ENCODE results near the gene ATP11A.
"Not testable (repeated sequence)": the region's sequence is repeated elsewhere in the genome, so short reads cannot be mapped to it uniquely, and the experiment has no call there.

The ATP11A gene

DNA sequence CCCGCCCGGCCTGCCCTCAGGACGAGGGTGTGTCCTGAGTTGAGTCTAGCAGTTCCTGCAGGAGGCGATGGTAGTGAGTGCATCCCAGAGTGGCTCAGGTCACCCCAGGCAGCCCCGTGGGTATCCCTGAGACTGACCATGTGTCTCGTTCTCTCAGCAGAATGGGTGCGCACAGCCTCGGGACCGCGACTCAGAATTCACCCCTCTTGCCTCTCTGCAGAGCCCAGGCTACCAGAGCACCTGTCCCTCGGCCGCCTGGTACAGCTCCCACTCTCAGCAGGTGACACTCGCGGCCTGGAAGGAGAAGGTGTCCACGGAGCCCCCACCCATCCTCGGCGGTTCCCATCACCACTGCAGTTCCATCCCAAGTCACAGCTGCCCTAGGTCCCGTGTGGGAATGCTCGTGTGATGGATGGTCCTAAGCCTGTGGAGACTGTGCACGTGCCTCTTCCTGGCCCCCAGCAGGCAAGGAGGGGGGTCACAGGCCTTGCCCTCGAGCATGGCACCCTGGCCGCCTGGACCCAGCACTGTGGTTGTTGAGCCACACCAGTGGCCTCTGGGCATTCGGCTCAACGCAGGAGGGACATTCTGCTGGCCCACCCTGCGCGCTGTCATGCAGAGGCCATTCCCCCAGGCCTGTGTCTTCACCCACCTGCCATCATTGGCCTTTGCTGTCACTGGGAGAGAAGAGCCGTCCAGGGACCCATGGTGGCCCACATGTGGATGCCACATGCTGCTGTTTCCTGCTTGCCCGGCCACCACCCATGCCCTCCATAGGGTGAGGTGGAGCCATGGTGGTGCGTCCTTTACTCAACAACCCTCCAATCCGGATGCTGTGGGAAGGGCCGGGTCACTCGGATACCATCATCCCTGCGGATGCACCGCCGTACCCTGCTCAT lies 192.1 kb downstream of the ATP11A start:
- H3K27ac ChIP-seq (ENCODE audit: low read length) = no peak overlapping the region
- peaks cover 6% of the 10 kb centered on the region for H3K4me1 ChIP-seq (ENCODE audit: control insufficient read depth, low read depth, low read length)
- peaks cover 13% of the 10 kb centered on the region for H3K36me3 ChIP-seq (ENCODE audit: control insufficient read depth, low read depth, low read length)
- H3K4me3 ChIP-seq (ENCODE audit: low read length) = no peak overlapping the region
- H3K9ac ChIP-seq (ENCODE audit: low read length) = no peak overlapping the region
- no peaks in the 10 kb centered on the region for H3K9me3 ChIP-seq (ENCODE audit: control insufficient read depth, low read depth, low read length)
- H3K27me3 ChIP-seq (ENCODE audit: control insufficient read depth, insufficient read depth, low read length) = no peaks in the 10 kb centered on the region

GRCh38 chr13:112882555-112883024 lies 192.8 kb downstream of the ATP11A start:
- H3K9ac ChIP-seq (ENCODE audit: low read length) = no peak overlapping the region
- H3K36me3 ChIP-seq (ENCODE audit: control insufficient read depth, low read depth, low read length) = peaks cover 13% of the 10 kb centered on the region
- H3K4me3 ChIP-seq (ENCODE audit: low read length) = no peak overlapping the region
- H3K27ac ChIP-seq (ENCODE audit: low read length) = no peak overlapping the region
- H3K4me1 ChIP-seq (ENCODE audit: control insufficient read depth, low read depth, low read length) = peaks cover 6% of the 10 kb centered on the region
- no peaks in the 10 kb centered on the region for H3K27me3 ChIP-seq (ENCODE audit: control insufficient read depth, insufficient read depth, low read length)
- no peaks in the 10 kb centered on the region for H3K9me3 ChIP-seq (ENCODE audit: control insufficient read depth, low read depth, low read length)

DNA sequence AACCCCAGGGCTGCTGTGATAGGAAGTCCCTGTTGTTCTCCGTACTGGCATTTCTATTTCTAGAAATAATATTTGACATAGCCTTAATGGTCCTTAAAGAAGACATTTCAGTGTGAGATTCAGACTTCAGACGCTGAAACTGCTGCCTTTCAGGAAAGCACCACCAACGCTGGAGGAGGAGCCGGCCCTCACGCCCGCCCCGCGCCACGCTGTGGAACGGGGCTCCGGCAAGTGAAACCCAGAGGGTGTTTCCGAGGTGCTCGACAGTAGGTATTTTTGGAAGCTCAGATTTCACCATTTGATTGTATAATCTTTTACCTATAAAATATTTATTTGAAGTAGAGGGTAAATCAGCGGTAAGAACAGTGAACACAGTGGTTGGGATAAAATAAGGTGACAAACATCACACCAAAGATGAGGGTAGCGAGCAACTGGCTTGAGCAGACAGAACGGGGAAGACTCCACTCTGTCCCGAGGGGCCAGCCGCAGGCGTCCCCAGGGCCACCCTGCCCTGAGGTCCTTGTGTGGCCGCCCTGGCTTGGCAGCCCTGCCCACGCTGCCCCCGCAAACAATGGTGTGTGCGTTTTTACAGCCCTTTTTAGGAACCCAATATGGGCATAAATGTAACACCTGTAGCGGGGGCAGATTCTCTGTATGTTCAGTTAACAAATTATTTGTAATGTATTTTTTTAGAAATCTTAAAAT lies 193.6 kb downstream of the ATP11A start:
- Histone ChIP-seq H3K27ac (ENCODE audit: low read length) (no peak overlapping the region), H3K36me3 (ENCODE audit: control insufficient read depth, low read depth, low read length) (peaks cover 9% of the 10 kb centered on the region)

GRCh38 chr13:112884700-112885099 lies 194.9 kb downstream of the ATP11A start:
- H3K9ac ChIP-seq (ENCODE audit: low read length); H3K27ac ChIP-seq (ENCODE audit: low read length); H3K36me3 ChIP-seq (ENCODE audit: control insufficient read depth, low read depth, low read length); H3K9me3 ChIP-seq (ENCODE audit: control insufficient read depth, low read depth, low read length); H3K4me1 ChIP-seq (ENCODE audit: control insufficient read depth, low read depth, low read length); H3K27me3 ChIP-seq (ENCODE audit: control insufficient read depth, insufficient read depth, low read length); H3K4me3 ChIP-seq (ENCODE audit: low read length): not testable (repeated sequence)

More for the DNA sequence above, 193.6 kb downstream of the ATP11A start:
- peaks cover 6% of the 10 kb centered on the region for H3K4me1 ChIP-seq (ENCODE audit: control insufficient read depth, low read depth, low read length)
- no peak overlapping the region for H3K9ac ChIP-seq (ENCODE audit: low read length)
- H3K9me3 ChIP-seq (ENCODE audit: control insufficient read depth, low read depth, low read length) = no peaks in the 10 kb centered on the region
- H3K27me3 ChIP-seq (ENCODE audit: control insufficient read depth, insufficient read depth, low read length) = no peaks in the 10 kb centered on the region
- no peak overlapping the region for H3K4me3 ChIP-seq (ENCODE audit: low read length)

- peaks cover 4% of the 10 kb centered on the region for H3K36me3 ChIP-seq (ENCODE audit: control insufficient read depth, low read depth, low read length)
- no peak overlapping the region for H3K27ac ChIP-seq (ENCODE audit: low read length)
- H3K9ac ChIP-seq (ENCODE audit: low read length) = no peak overlapping the region
- H3K4me3 ChIP-seq (ENCODE audit: low read length) = no peak overlapping the region
- peaks cover 13% of the 10 kb centered on the region for H3K27me3 ChIP-seq (ENCODE audit: control insufficient read depth, insufficient read depth, low read length)
- H3K9me3 ChIP-seq (ENCODE audit: control insufficient read depth, low read depth, low read length) = no peaks in the 10 kb centered on the region
- H3K4me1 ChIP-seq (ENCODE audit: control insufficient read depth, low read depth, low read length) = peaks cover 6% of the 10 kb centered on the region
Measured at GRCh38 chr13:112885242-112885781, 195.5 kb downstream of the ATP11A start.

- Histone ChIP-seq H3K4me1 (ENCODE audit: control insufficient read depth, low read depth, low read length) (peaks cover 10% of the 10 kb centered on the region), H3K36me3 (ENCODE audit: control insufficient read depth, low read depth, low read length) (peaks cover 1% of the 10 kb centered on the region), H3K9ac (ENCODE audit: low read length) (no peak overlapping the region), H3K9me3 (ENCODE audit: control insufficient read depth, low read depth, low read length) (no peaks in the 10 kb centered on the region), H3K4me3 (ENCODE audit: low read length) (peak overlapping the region; percentile 39), H3K27me3 (ENCODE audit: control insufficient read depth, insufficient read depth, low read length) (peaks cover 18% of the 10 kb centered on the region), H3K27ac (ENCODE audit: low read length) (no peak overlapping the region)
Measured at GRCh38 chr13:112885782-112886268, 196.0 kb downstream of the ATP11A start.

- H3K27ac ChIP-seq (ENCODE audit: low read length) = no peak overlapping the region
- H3K4me3 ChIP-seq (ENCODE audit: low read length) = no peak overlapping the region
- peaks cover 32% of the 10 kb centered on the region for H3K27me3 ChIP-seq (ENCODE audit: control insufficient read depth, insufficient read depth, low read length)
- H3K36me3 ChIP-seq (ENCODE audit: control insufficient read depth, low read depth, low read length) = no peaks in the 10 kb centered on the region
- no peaks in the 10 kb centered on the region for H3K9me3 ChIP-seq (ENCODE audit: control insufficient read depth, low read depth, low read length)
- peaks cover 23% of the 10 kb centered on the region for H3K4me1 ChIP-seq (ENCODE audit: control insufficient read depth, low read depth, low read length)
- H3K9ac ChIP-seq (ENCODE audit: low read length) = no peak overlapping the region
Measured at GRCh38 chr13:112887151-112887550, 197.3 kb downstream of the ATP11A start.

DNA sequence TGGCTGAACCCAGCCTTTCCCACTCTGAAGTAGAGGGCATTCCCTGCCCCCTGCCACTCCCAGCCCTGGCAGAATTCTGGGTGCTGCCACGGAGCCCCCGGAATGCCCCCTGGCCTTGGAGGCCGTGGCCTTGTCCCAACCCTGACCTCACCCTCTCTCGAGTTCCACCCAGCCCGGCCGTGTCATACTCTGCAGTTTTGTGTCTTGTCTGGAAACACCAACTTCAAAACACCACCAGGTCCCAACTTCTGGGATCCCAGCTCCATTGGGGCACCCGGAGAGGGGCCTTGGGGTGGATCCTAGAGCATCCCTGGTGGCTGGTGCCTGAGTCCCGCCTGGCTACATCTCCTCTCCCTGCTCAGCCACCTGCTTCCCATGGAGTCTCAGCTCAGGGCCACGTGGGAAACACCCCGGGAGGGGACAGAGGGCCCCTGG lies 197.7 kb downstream of the ATP11A start:
- no peak overlapping the region for H3K4me3 ChIP-seq (ENCODE audit: low read length)
- H3K4me1 ChIP-seq (ENCODE audit: control insufficient read depth, low read depth, low read length) = peaks cover 27% of the 10 kb centered on the region
- H3K36me3 ChIP-seq (ENCODE audit: control insufficient read depth, low read depth, low read length) = no peaks in the 10 kb centered on the region
- H3K9me3 ChIP-seq (ENCODE audit: control insufficient read depth, low read depth, low read length) = no peaks in the 10 kb centered on the region
- H3K27ac ChIP-seq (ENCODE audit: low read length) = no peak overlapping the region
- no peak overlapping the region for H3K9ac ChIP-seq (ENCODE audit: low read length)
- H3K27me3 ChIP-seq (ENCODE audit: control insufficient read depth, insufficient read depth, low read length) = peaks cover 36% of the 10 kb centered on the region

DNA sequence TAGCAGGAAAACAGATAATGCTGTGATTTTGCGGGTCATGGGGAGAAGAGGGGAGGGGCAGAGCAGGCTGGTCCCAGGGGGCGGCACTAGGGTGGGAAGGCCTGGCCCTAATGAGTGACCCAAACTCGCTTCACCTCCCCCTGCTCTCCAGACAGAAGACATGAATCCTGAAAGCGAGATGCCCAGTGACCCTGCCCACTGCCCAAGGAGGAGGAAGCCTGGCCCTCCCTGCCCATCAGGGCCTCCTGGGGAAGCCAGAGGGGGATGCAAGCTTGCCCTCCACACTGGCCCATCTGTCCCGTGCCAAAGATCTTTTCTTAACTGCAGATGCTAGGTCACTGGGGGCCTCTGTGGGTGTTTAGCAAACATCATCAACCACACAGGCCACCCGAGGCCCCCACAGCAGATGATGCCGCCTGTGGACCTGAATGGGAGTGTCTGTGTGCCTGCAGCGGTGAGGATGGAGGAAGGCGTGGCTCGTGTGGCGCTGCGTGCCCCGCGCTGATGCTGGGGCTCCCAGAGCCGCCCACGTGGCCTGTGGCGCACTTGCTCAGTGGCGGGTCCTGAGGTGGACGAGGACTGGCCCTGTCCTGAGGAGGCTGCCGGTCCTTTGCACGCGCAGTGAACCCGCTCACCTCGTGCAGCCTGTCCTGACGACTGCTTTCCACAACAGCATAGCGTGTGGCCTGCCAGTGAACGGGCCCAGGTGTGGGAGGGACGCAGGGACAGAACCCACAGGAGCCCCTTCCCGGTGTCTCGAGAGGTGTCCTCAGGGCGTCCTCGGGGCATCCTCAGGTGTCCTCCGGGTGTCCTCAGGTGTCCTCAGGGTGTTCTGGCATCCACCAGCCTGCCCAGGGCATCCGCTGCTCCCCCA lies 198.6 kb downstream of the ATP11A start:
- Histone ChIP-seq H3K4me1 (ENCODE audit: control insufficient read depth, low read depth, low read length) (peaks cover 36% of the 10 kb centered on the region), H3K27me3 (ENCODE audit: control insufficient read depth, insufficient read depth, low read length) (peaks cover 42% of the 10 kb centered on the region), H3K27ac (ENCODE audit: low read length) (no peak overlapping the region)

GRCh38 chr13:112889351-112890290 lies 199.8 kb downstream of the ATP11A start:
- H3K4me3 ChIP-seq (ENCODE audit: low read length) = no peak overlapping the region
- no peak overlapping the region for H3K9ac ChIP-seq (ENCODE audit: low read length)
- no peak overlapping the region for H3K27ac ChIP-seq (ENCODE audit: low read length)
- H3K36me3 ChIP-seq (ENCODE audit: control insufficient read depth, low read depth, low read length) = no peaks in the 10 kb centered on the region
- H3K27me3 ChIP-seq (ENCODE audit: control insufficient read depth, insufficient read depth, low read length) = peaks cover 42% of the 10 kb centered on the region
- H3K4me1 ChIP-seq (ENCODE audit: control insufficient read depth, low read depth, low read length) = peaks cover 40% of the 10 kb centered on the region
- no peaks in the 10 kb centered on the region for H3K9me3 ChIP-seq (ENCODE audit: control insufficient read depth, low read depth, low read length)

More for the DNA sequence above, 198.6 kb downstream of the ATP11A start:
- Histone ChIP-seq H3K36me3 (ENCODE audit: control insufficient read depth, low read depth, low read length) (no peaks in the 10 kb centered on the region), H3K4me3 (ENCODE audit: low read length) (no peak overlapping the region), H3K9ac (ENCODE audit: low read length) (no peak overlapping the region), H3K9me3 (ENCODE audit: control insufficient read depth, low read depth, low read length) (no peaks in the 10 kb centered on the region)
